Esophagus squamous epithelium (tissue), 5 donors: Measurements from ENCODE around the gene TAF4. TPM values are rescaled to one million over a fixed set of nuclear protein-coding genes. Genes with fewer than 3 reads are reported as not detected.
"Not testable (repeated sequence)": the region's sequence is repeated elsewhere in the genome, so short reads cannot be mapped to it uniquely, and the experiment has no call there.

Source experiments
- DNase-seq: peaks from one replicate; lab custom pipeline; 2025; lab: John Stamatoyannopoulos, UW
- H3K27ac ChIP-seq, 4 donors: fragments of 200-600 bp; sonication (generic); one replicate each; pipeline ENCODE4 v1.5.1; 2016 to 2019; ENCODE audit warnings: mild to moderate bottlenecking in 1 of 4
- H3K27me3 ChIP-seq, 4 donors: fragments of 200-600 bp; sonication (generic); 1 replicate in 3 of 4; 2 replicates in 1 of 4; pipeline versions ENCODE4 v1.5.1 to v1.6.0; 2017 to 2021; ENCODE audit warnings: antibody characterized with exemption in 1 of 4
- H3K36me3 ChIP-seq, 3 donors: fragments of 200-600 bp; sonication (generic); one replicate each; pipeline ENCODE4 v1.5.1; 2016 to 2019
- H3K4me1 ChIP-seq, 3 donors: fragments of 200-600 bp; sonication (generic); one replicate each; pipeline ENCODE4 v1.5.1; 2017 to 2019
- H3K4me3 ChIP-seq, 4 donors: fragments of 200-600 bp; sonication (generic); 1 replicate in 3 of 4; 2 replicates in 1 of 4; pipeline ENCODE4 v1.5.1; 2016 to 2019; ENCODE audit warnings: mild to moderate bottlenecking in 2 of 4, moderate library complexity in 1 of 4
- H3K9me3 ChIP-seq, 3 donors: fragments of 200-600 bp; sonication (generic); one replicate each; pipeline ENCODE4 v1.5.1; 2016 to 2019
- POLR2A ChIP-seq, 4 donors: fragments of 450-650 bp; IDR thresholded peaks; one replicate each; pipeline ENCODE4 v1.6.1; 2017; ENCODE audit warnings: antibody characterized with exemption in 4 of 4, mild to moderate bottlenecking in 4 of 4, moderate library complexity in 3 of 4
- WGBS, 2 donors: methylation state at CpG; one replicate each; pipeline ENCODE4 v1.1.5; 2018; 5-methylcytosine and 5-hydroxymethylcytosine counted together
- intact Hi-C: fragments of 100-400 bp; cut with DNase I; formaldehyde crosslinking; loops from one replicate; pipeline ENCODE4 v1.15.0; 2022
- total RNA-seq, 4 donors: library from RNA; depleted of rRNA; stranded (reverse); fragments of >200 nt; gene quantifications; one replicate each; pipeline ENCODE4 v1.1.0, GENCODE V29; 2016
- TF ChIP-seq, protein P1 (sequence below), 6 experiments: fragments of 450-650 bp in 4 of 6; fragments of 200-600 bp in 2 of 6; sonication (generic) in 2 of 6; IDR thresholded peaks; one replicate each; pipeline ENCODE4 v1.5.1; 2016 to 2019; ENCODE audit warnings: antibody characterized with exemption in 6 of 6, mild to moderate bottlenecking in 4 of 6, moderate library complexity in 4 of 6
- donor health status: DM: yes; HTN: yes; CAD: no.

Gene TAF4
- total RNA-seq, 4 donors from 2014 or later: 4.9 to 16.5 (median 14.4) TPM

DNA sequence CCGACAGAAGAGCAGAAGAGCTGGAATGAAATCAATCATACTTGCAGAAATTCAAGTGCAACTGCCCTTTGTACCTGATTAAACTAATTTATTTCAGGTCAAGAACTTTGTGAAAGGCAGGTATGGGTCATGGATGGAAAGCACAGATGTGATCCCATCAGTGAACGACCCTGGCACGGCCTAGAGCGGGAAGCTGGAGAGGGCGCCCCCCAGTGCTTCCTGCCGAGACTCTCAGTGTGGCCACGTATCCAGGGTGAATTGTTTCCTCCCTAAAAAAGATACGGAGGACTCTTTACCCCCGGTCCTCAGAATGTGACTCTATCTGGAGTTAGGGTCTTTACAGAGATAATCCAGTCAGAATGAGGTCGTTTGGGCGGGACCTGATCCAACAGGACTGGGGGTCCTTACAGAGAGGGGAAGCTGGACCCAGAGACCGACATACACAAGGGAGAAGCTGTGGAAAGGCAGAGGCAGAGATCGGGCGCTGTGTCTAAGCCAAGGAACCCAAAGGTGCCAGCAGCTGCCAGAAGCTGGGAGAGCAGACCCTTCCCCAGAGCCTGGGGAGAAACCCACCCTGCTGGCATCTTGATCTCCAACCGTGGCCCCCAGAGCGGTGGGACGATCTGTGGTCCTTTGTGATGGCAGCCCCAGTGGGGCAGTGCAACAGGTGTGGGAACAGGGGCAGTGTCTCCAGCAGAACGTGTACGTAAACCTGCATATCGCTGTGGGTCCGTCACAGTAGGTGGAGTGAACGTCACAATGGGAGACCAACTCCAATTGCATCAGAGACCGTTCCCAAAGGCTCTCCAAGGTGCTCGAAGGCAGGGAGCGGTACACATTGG lies 91.9 kb downstream of the TAF4 start:
- DNase-seq: no peak
- H3K4me3 ChIP-seq: no peak overlapping the region
- intact Hi-C loops: no loop called here
- H3K36me3 ChIP-seq: peaks cover 0 to 60% (median 10%) of the 10 kb centered on the region in 3 donors
- H3K27me3 ChIP-seq: no peaks in the 10 kb centered on the region
- no peak overlapping the region for H3K27ac ChIP-seq
- no peak for TF ChIP-seq POLR2A (IDR thresholded peaks at IDR 0.05)
- TF ChIP-seq, protein P1, sequence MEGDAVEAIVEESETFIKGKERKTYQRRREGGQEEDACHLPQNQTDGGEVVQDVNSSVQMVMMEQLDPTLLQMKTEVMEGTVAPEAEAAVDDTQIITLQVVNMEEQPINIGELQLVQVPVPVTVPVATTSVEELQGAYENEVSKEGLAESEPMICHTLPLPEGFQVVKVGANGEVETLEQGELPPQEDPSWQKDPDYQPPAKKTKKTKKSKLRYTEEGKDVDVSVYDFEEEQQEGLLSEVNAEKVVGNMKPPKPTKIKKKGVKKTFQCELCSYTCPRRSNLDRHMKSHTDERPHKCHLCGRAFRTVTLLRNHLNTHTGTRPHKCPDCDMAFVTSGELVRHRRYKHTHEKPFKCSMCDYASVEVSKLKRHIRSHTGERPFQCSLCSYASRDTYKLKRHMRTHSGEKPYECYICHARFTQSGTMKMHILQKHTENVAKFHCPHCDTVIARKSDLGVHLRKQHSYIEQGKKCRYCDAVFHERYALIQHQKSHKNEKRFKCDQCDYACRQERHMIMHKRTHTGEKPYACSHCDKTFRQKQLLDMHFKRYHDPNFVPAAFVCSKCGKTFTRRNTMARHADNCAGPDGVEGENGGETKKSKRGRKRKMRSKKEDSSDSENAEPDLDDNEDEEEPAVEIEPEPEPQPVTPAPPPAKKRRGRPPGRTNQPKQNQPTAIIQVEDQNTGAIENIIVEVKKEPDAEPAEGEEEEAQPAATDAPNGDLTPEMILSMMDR (IDR thresholded peaks at IDR 0.05): no peak
- H3K4me1 ChIP-seq: no peaks in the 10 kb centered on the region
- no peaks in the 10 kb centered on the region for H3K9me3 ChIP-seq
- WGBS, 2 donors: 94 to 96% methylated on average over 12 to 19 of the region's 25 CpGs

DNA sequence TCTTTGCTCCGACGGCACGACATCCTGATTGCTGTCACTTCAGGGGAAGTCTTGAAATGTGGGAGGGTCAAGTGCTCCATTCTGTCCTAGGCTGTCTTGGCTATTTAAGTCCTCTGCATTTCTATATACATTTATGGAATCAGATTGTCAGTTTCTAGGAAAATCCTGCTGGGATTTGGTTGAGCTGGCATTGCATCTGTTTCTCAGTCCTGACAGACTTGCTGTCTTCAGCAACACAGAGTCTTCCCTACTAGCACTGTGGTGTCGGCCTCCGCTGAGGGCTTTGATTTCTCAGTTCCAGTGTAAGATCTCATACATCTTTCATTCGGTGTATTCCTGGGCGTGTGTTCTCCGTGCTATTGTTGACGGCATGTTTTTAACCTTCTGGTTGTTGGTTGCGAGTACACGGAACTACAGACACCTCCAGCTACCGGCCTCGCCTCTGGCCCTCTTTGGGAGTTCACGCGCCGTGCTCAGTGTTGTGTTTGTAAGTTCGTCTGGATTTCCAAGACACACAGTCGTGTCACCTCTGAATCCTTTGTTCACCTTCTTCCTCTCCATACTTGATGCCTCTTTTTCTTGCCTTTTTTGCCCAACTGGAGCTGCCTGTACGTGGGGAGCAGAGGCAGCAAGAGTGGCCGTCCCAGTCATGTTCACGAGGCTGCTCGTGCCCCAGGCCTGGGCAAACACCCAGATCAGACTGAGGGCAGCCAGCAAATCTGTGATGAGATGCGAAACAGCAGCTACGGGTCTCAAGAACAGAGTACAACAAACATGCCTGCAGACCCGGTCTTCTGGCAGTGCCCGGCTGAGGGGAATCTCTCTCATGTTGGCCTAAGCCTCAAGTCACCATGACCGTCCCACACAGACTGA lies 92.8 kb downstream of the TAF4 start:
- Histone ChIP-seq H3K36me3 (peaks cover 0 to 57% (median 10%) of the 10 kb centered on the region in 3 donors), H3K27me3 (no peaks in the 10 kb centered on the region), H3K27ac (no peak overlapping the region), H3K4me3 (no peak overlapping the region), H3K4me1 (no peaks in the 10 kb centered on the region), H3K9me3 (no peaks in the 10 kb centered on the region)
- no peak for TF ChIP-seq POLR2A (IDR thresholded peaks at IDR 0.05)
- TF ChIP-seq, protein P1 (IDR thresholded peaks at IDR 0.05): no peak
- intact Hi-C loops: no loop called here
- DNase-seq: no peak
- 92 to 97% methylated on average over 19 to 24 of the region's 27 CpGs for WGBS, 2 donors

DNA sequence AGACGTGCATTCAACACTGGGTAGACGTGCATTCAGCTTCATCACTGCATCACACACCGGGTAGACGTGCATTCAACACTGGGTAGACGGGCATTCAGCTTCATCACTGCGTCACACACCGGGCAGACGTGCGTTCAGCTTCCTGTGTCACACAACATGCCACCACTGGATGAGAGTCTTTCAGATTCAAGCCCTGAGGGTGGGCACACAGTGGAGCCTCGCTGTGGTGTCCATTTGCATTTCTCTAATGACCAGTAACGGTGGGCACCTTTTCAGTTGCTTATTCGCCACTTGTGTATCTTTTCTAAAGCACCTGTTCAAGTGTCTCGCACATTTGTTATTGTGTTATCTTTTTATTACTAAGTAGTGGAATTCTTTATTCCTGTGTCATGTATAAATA lies 94.1 kb downstream of the TAF4 start:
- H3K4me1 ChIP-seq, H3K4me3 ChIP-seq, DNase-seq, H3K27ac ChIP-seq, intact Hi-C loops, H3K9me3 ChIP-seq, H3K27me3 ChIP-seq: not testable (repeated sequence)
- 91 to 95% methylated on average over 10 to 12 of the region's 13 CpGs for WGBS, 2 donors
- H3K36me3 ChIP-seq: peaks cover 0 to 45% (median 9%) of the 10 kb centered on the region in 3 donors

DNA sequence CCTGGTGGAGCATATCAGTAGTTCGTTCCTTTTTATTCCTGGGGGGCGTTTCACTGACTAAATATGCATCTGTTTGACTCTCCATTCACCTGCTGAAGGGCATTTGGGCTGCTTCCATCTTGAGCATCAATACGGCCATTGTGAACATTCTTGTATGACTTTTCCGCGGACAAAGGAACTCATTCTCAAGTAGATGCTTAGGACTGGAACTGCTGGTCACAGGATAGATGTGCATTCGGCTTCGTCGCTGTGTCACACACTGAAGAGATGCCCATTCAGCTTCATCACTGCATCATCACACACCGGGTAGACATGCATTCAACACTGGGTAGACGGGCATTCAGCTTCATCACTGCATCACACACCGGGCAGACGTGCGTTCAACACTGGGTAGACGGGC lies 95.3 kb downstream of the TAF4 start:
- peaks cover 0 to 33% (median 4%) of the 10 kb centered on the region in 3 donors for H3K36me3 ChIP-seq
- H3K27ac ChIP-seq: no peak overlapping the region
- no peak overlapping the region for H3K4me3 ChIP-seq
- peaks cover 0 to 6% (median 0%) of the 10 kb centered on the region in 3 donors for H3K4me1 ChIP-seq
- WGBS, 2 donors: 90 to 95% methylated on average over 9 to 12 of the region's 14 CpGs
- intact Hi-C loops: no loop called here
- DNase-seq: no peak
- TF ChIP-seq, protein P1 (IDR thresholded peaks at IDR 0.05): no peak
- TF ChIP-seq POLR2A (IDR thresholded peaks at IDR 0.05): no peak
- H3K9me3 ChIP-seq: no peaks in the 10 kb centered on the region
- H3K27me3 ChIP-seq: peaks cover 0 to 21% (median 2%) of the 10 kb centered on the region in 4 donors

DNA sequence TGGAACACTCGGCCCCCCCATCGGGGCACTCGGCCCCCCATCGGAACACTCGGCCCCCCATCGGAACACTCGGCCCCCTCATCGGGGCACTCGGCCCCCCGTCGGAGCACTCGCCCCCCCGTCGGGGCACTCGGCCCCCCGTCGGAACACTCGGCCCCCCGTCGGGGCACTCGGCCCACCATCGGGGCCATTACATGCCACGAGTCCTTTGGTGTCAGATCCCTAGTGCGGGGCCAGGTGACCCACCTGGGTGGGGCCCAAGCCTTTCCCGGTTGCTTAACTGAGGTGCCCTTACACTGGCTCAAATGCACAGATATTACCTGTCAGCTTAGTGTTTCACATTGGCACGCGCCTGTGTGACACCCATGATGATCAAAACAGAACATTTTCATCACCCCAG lies 95.9 kb downstream of the TAF4 start:
- no peak for TF ChIP-seq POLR2A (IDR thresholded peaks at IDR 0.05)
- TF ChIP-seq, protein P1 (IDR thresholded peaks at IDR 0.05): no peak
- intact Hi-C loops: no loop called here

More for the DNA sequence above, 95.9 kb downstream of the TAF4 start:
- no peak overlapping the region for H3K27ac ChIP-seq
- H3K27me3 ChIP-seq: peaks cover 0 to 27% (median 2%) of the 10 kb centered on the region in 4 donors
- H3K9me3 ChIP-seq: no peaks in the 10 kb centered on the region
- no peak for DNase-seq
- H3K4me3 ChIP-seq: no peak overlapping the region
- WGBS, 2 donors: 93 to 100% methylated on average over 2 to 16 of the region's 27 CpGs
- peaks cover 0 to 12% (median 0%) of the 10 kb centered on the region in 3 donors for H3K4me1 ChIP-seq
- H3K36me3 ChIP-seq: peaks cover 0 to 28% (median 4%) of the 10 kb centered on the region in 3 donors
